Body of pancreas (tissue), 4 donors: ENCODE data around the gene USP12.

Experiments
- POLR2A ChIP-seq, 3 donors: fragments of 450-650 bp; IDR thresholded peaks; one replicate each; pipeline ENCODE4 v1.6.1; 2016; ENCODE audit warnings: antibody characterized with exemption in 3 of 3, mild to moderate bottlenecking in 2 of 3
- TF ChIP-seq, protein P1 (sequence below), 7 experiments: fragments of 450-650 bp in 4 of 7; fragments of 200-600 bp in 3 of 7; sonication (generic) in 3 of 7; IDR thresholded peaks; one replicate each; pipeline ENCODE4 v1.5.1; 2016 to 2019; ENCODE audit warnings: antibody characterized with exemption in 7 of 7

DNA sequence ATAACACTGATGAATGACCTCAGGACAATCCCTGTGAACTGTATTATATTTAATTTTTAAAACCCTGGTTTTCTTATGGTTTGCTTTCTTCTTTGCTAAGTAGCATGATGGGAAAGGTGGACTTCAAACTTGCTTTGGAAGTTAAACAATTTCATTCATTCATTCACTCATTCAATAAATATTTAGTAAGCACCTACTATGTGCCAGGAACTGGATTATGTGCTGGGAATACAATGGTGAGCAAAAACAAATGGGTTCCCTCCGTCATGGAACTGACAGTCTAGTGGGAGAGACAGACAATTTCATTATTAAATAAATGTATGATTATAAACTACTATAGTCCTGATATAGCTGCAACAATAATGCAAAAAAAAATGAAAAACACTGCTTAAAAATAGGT lies 70.3 kb downstream of the USP12 start:
- no peak for TF ChIP-seq POLR2A (IDR thresholded peaks at IDR 0.05)
- TF ChIP-seq, protein P1, sequence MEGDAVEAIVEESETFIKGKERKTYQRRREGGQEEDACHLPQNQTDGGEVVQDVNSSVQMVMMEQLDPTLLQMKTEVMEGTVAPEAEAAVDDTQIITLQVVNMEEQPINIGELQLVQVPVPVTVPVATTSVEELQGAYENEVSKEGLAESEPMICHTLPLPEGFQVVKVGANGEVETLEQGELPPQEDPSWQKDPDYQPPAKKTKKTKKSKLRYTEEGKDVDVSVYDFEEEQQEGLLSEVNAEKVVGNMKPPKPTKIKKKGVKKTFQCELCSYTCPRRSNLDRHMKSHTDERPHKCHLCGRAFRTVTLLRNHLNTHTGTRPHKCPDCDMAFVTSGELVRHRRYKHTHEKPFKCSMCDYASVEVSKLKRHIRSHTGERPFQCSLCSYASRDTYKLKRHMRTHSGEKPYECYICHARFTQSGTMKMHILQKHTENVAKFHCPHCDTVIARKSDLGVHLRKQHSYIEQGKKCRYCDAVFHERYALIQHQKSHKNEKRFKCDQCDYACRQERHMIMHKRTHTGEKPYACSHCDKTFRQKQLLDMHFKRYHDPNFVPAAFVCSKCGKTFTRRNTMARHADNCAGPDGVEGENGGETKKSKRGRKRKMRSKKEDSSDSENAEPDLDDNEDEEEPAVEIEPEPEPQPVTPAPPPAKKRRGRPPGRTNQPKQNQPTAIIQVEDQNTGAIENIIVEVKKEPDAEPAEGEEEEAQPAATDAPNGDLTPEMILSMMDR (IDR thresholded peaks at IDR 0.05): no peak
